AG09309 (cell line): ENCODE data around the gene RCBTB2.

Source experiments
- DNase-seq: peaks from one replicate; pipeline ENCODE4 v3.0.0-alpha.2; 2010; ENCODE audit warnings: low read depth
- H3K4me3 ChIP-seq: 2 replicates; pipeline ENCODE4 v1.5.1; 2011; ENCODE audit warnings: mild to moderate bottlenecking, low read depth, low read length, moderate library complexity; ENCODE audit not compliant: control insufficient read depth
- CTCF ChIP-seq: IDR thresholded peaks from 2 replicates; pipeline ENCODE4 v1.5.1; 2011; ENCODE audit warnings: mild to moderate bottlenecking, low read depth, low read length, inconsistent platforms; ENCODE audit not compliant: insufficient read depth, control insufficient read depth; ENCODE audit errors: missing control alignments

RCBTB2 gene

GRCh38 chr13:48563626-48564025, 30.7 kb upstream of the RCBTB2 start:
- DNase-seq: no peak
- H3K4me3 ChIP-seq: no peak overlapping the region
- TF ChIP-seq CTCF: no peak

GRCh38 chr13:48562296-48563066, 29.6 kb upstream of the RCBTB2 start:
- no peak for DNase-seq
- no peak for TF ChIP-seq CTCF
- H3K4me3 ChIP-seq: no peak overlapping the region

DNA sequence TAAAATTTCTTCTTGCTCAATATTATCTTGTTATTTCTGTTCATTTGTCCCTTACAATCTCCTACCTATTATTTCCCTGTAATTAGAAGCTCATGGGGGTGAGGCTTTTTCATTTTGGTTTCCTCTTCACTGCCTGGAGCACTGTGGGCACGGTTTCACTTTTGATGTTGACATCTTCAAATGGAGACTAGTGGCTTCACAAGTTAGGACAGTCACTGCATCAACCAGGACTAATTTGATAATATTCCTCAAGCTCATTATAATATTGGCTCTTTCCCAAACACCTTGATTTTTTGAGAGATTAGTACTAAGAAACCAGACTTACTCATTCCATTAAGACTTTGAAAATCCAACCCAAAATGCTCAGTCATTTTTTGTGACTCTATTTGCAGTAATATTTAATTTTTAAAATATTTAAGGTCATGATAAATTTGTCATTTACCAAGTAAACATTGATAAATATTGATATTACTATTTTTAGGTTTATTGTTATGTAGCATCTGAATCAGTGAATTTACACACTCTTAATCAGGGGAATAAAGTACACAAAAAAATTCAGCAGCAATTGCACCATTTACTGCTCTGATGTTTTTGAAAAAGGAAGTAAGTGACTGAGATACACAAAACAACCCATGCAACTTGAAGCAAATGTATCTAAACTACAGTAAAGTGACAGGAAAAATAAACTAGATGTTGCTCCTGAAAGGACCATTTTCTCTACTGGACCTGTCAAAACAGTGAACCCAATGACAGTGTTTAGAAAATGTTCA, 28.8 kb upstream of the RCBTB2 start:
- no peak for DNase-seq
- no peak for TF ChIP-seq CTCF
- no peak overlapping the region for H3K4me3 ChIP-seq

DNA sequence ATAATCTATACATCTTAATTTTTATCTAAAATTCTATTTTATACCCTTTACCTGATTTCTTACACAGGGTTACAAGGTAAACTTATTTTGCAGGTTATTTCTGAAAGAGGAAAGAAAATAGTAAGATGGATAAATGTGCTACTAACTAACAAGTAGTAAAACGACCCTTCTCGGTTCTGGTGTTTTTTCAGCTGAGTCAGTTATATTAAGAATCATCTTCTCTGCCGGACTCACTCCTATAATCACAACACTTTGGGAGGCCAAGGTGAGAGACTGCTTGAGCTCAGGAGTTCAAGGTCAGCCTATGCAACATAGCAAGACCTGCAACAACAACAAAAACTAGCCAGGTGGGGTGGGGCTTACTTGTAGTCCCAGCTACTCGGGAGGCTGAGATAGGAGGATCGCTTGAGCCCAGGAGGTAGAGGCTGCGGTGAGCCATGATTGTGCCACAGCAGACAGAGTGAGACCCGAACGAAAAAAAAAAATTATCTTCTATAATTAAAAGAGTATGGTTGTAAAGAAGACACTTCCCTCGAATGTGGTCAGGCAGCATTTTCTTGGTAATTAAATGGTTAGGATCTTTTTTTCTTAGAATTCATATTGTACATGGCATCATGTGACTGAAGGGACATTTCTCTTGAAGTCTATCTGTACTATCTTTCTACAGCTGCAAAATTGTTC, 27.9 kb upstream of the RCBTB2 start:
- DNase-seq: no peak
- no peak for TF ChIP-seq CTCF
- H3K4me3 ChIP-seq: no peak overlapping the region

- DNase-seq: no peak
- TF ChIP-seq CTCF: no peak
- H3K4me3 ChIP-seq: no peak overlapping the region
Measured at GRCh38 chr13:48559638-48560320, 26.9 kb upstream of the RCBTB2 start.

GRCh38 chr13:48556817-48557216, 23.9 kb upstream of the RCBTB2 start:
- no peak for TF ChIP-seq CTCF
- no peak for DNase-seq
- H3K4me3 ChIP-seq: no peak overlapping the region
